Activated CD8-positive, alpha-beta T cell treated with anti-CD3 and anti-CD28 coated beads for 36 hours (primary cell): Measurements from ENCODE around the gene IL22. TPM values are rescaled to one million over a fixed set of nuclear protein-coding genes. Genes with fewer than 3 reads are reported as not detected.

Experiments
- ATAC-seq: fragments of 200-7000 bp; cut with Tn5 transposase; one replicate; pipeline ENCODE4 v1.10.0; 2021; ENCODE audit warnings: mild to moderate bottlenecking, moderate library complexity
- CTCF ChIA-PET: fragments of 350-600 bp; sonication (Branson Sonifier 250); formaldehyde crosslinking; loops from one replicate; lab custom pipeline; 2021; ENCODE audit warnings: antibody characterized with exemption; lab: Charles Lee
- POLR2A ChIA-PET: fragments of 350-600 bp; sonication (Branson Sonifier 250); formaldehyde crosslinking; loops from one replicate; lab custom pipeline; 2021; ENCODE audit warnings: antibody characterized with exemption; lab: Charles Lee
- DNase-seq: peaks from one replicate; pipeline ENCODE4 v3.0.0-alpha.2; 2020
- H3K27ac Mint-ChIP-seq: one replicate; pipeline ENCODE4 v1.8.0; 2021; ENCODE audit warnings: mild to moderate bottlenecking, mixed read lengths
- H3K27me3 Mint-ChIP-seq: one replicate; pipeline ENCODE4 v1.8.0; 2021; ENCODE audit warnings: mixed read lengths
- H3K36me3 Mint-ChIP-seq: one replicate; pipeline ENCODE4 v1.8.0; 2021; ENCODE audit warnings: low read depth, mixed read lengths
- H3K4me1 Mint-ChIP-seq: one replicate; pipeline ENCODE4 v1.8.0; 2021; ENCODE audit warnings: low read depth, mixed read lengths
- H3K4me3 Mint-ChIP-seq: one replicate; pipeline ENCODE4 v1.8.0; 2021; ENCODE audit warnings: mild to moderate bottlenecking, moderate library complexity, mixed read lengths
- H3K9me3 Mint-ChIP-seq: one replicate; pipeline ENCODE4 v1.8.0; 2021; ENCODE audit warnings: mixed read lengths
- CTCF ChIP-seq: fragments of 200-600 bp; IDR thresholded peaks from one replicate; pipeline ENCODE4 v1.8.0; 2022; ENCODE audit warnings: antibody characterized with exemption, mild to moderate bottlenecking
- intact Hi-C: fragments of 100-400 bp; cut with micrococcal nuclease; formaldehyde crosslinking; loops from one replicate; pipeline ENCODE4 v1.10.0; 2022
- total RNA-seq, 2 experiments: library from RNA; stranded (reverse); gene quantifications; one replicate each; pipeline ENCODE4 v1.2.3, GENCODE V29; 2021

IL22 gene
- total RNA-seq, 2 experiments from 2014 or later, result not detected

GRCh38 chr12:68246350-68246749 is 7.1 kb downstream of the IL22 start:
- DNase-seq (no peak), ATAC-seq (no peak)
- POLR2A ChIA-PET, result interaction anchor here (0.9 kb wide), 1 partner anchor 156 kb away, joined by 3 read pairs; no protein-coding TSS in a partner anchor
- Mint-ChIP-seq H3K4me3 (no peak overlapping the region), H3K27ac (no peak overlapping the region), H3K27me3 (peaks cover 3% of the 10 kb centered on the region), H3K9me3 (peaks cover 7% of the 10 kb centered on the region), H3K4me1 (peaks cover 14% of the 10 kb centered on the region), H3K36me3 (no peaks in the 10 kb centered on the region)
- intact Hi-C loops, result no loop called here
- TF ChIP-seq CTCF, result no peak
- CTCF ChIA-PET, result no interaction called here

- CTCF ChIA-PET, result interaction anchor here (1.0 to 1.9 kb wide), 2 partner anchors 22 to 205 kb away, joined by 3 to 9 read pairs; no protein-coding TSS in a partner anchor
- Mint-ChIP-seq H3K9me3 (peaks cover 7% of the 10 kb centered on the region), H3K4me1 (peaks cover 24% of the 10 kb centered on the region), H3K27ac (no peak overlapping the region), H3K27me3 (peaks cover 3% of the 10 kb centered on the region), H3K4me3 (no peak overlapping the region), H3K36me3 (no peaks in the 10 kb centered on the region)
- ATAC-seq (no peak), DNase-seq (no peak)
- POLR2A ChIA-PET, result no interaction called here
- intact Hi-C loops, result no loop called here
- no peak for TF ChIP-seq CTCF
Observed at GRCh38 chr12:68245180-68246021, 8.0 kb downstream of the IL22 start.

GRCh38 chr12:68242777-68243176 is 10.6 kb downstream of the IL22 start:
- CTCF ChIA-PET, result interaction anchor here (1.3 to 2.3 kb wide), 4 partner anchors 11 to 74 kb away, joined by 4 to 13 read pairs (median 6); no protein-coding TSS in a partner anchor
- ATAC-seq, result no peak
- intact Hi-C loops, result loop anchor here (5.0 kb wide), 1 partner anchor 35 kb away; no protein-coding TSS in a partner anchor

GRCh38 chr12:68240975-68241374 is 12.4 kb downstream of the IL22 start:
- CTCF ChIA-PET, result interaction anchor here (0.8 to 2.3 kb wide), 10 partner anchors 9 to 201 kb away, joined by 3 to 13 read pairs (median 5); no protein-coding TSS in a partner anchor
- Mint-ChIP-seq H3K27me3 (no peaks in the 10 kb centered on the region), H3K4me1 (peaks cover 57% of the 10 kb centered on the region), H3K27ac (peak overlapping the region; percentile 86), H3K4me3 (peak overlapping the region; percentile 32), H3K9me3 (peaks cover 7% of the 10 kb centered on the region), H3K36me3 (peaks cover 1% of the 10 kb centered on the region)
- no peak for TF ChIP-seq CTCF
- ATAC-seq (peak; percentile 95), DNase-seq (peak; percentile 68)
- intact Hi-C loops, result loop anchor here (5.0 kb wide), 1 partner anchor 36 kb away; no protein-coding TSS in a partner anchor
- POLR2A ChIA-PET, result interaction anchor here (1.9 kb wide), 1 partner anchor 9 kb away, joined by 7 read pairs; no protein-coding TSS in a partner anchor

More at GRCh38 chr12:68242777-68243176, 10.6 kb downstream of the IL22 start:
- DNase-seq, result peak; percentile 19
- Mint-ChIP-seq H3K9me3 (peaks cover 7% of the 10 kb centered on the region), H3K27me3 (peaks cover 2% of the 10 kb centered on the region), H3K4me1 (peaks cover 43% of the 10 kb centered on the region), H3K27ac (no peak overlapping the region), H3K4me3 (no peak overlapping the region), H3K36me3 (peaks cover 1% of the 10 kb centered on the region)
- POLR2A ChIA-PET, result interaction anchor here (0.6 to 1.0 kb wide), 3 partner anchors 11 to 62 kb away, joined by 3 read pairs; no protein-coding TSS in a partner anchor
- no peak for TF ChIP-seq CTCF
